GM06990 (cell line): ENCODE measurements around the gene DNASE2.

Experiments
- DNase-seq: peaks from one replicate; pipeline ENCODE4 v3.0.0-alpha.2; 2011; ENCODE audit not compliant: insufficient read length; ENCODE audit errors: extremely low read depth
- H3K27me3 ChIP-seq: replicated peaks from 2 replicates; pipeline ENCODE4 v1.6.0; 2011; ENCODE audit warnings: low read length; ENCODE audit not compliant: control insufficient read depth, insufficient read depth
- H3K36me3 ChIP-seq: 2 replicates; pipeline ENCODE4 v1.5.1; 2011; ENCODE audit warnings: low read length; ENCODE audit not compliant: control insufficient read depth, insufficient read depth
- H3K4me3 ChIP-seq: replicated peaks from 2 replicates; pipeline ENCODE4 v1.5.1; 2011; ENCODE audit warnings: low read depth, mild to moderate bottlenecking, control low read depth, low read length
- TF ChIP-seq, protein P1 (sequence below): IDR thresholded peaks from 2 replicates; pipeline ENCODE4 v1.5.1; 2011; ENCODE audit warnings: low read length, control low read depth, mild to moderate bottlenecking, inconsistent platforms; ENCODE audit not compliant: insufficient read depth, poor library complexity, severe bottlenecking

The DNASE2 gene

DNA sequence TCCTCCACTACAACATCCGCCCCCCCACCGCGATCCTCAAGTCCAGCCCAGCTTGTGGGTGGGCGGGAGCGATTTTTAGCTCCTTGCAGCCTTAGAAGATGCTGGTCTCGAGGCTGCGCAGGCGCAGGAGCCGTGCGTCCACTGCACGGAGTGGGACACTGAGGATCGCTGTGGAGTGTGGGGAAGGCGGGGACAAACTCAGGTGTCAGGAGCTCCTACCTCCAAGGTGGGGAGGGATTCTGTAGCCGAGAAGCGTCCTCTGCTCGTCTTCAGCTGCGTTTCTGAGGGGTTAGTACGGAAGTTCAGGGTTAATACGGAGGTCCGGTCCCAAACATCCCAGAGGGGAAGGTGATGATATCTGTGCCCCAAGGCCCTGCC, 46.7 kb downstream of the DNASE2 start, which contains the start of gene RTBDN:
Gene RTBDN, minus strand, starts transcription at position 14 of the 378 bp plus-strand sequence. CDS start 4,600 bp downstream, outside the sequence.
- no peaks in the 10 kb centered on the region for H3K36me3 ChIP-seq
- H3K27me3 ChIP-seq = peaks cover 2% of the 10 kb centered on the region
- TF ChIP-seq, protein P1, sequence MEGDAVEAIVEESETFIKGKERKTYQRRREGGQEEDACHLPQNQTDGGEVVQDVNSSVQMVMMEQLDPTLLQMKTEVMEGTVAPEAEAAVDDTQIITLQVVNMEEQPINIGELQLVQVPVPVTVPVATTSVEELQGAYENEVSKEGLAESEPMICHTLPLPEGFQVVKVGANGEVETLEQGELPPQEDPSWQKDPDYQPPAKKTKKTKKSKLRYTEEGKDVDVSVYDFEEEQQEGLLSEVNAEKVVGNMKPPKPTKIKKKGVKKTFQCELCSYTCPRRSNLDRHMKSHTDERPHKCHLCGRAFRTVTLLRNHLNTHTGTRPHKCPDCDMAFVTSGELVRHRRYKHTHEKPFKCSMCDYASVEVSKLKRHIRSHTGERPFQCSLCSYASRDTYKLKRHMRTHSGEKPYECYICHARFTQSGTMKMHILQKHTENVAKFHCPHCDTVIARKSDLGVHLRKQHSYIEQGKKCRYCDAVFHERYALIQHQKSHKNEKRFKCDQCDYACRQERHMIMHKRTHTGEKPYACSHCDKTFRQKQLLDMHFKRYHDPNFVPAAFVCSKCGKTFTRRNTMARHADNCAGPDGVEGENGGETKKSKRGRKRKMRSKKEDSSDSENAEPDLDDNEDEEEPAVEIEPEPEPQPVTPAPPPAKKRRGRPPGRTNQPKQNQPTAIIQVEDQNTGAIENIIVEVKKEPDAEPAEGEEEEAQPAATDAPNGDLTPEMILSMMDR = no peak
- no peak for DNase-seq
- peak within 1 kb of the TSS; percentile 56 for H3K4me3 ChIP-seq

DNA sequence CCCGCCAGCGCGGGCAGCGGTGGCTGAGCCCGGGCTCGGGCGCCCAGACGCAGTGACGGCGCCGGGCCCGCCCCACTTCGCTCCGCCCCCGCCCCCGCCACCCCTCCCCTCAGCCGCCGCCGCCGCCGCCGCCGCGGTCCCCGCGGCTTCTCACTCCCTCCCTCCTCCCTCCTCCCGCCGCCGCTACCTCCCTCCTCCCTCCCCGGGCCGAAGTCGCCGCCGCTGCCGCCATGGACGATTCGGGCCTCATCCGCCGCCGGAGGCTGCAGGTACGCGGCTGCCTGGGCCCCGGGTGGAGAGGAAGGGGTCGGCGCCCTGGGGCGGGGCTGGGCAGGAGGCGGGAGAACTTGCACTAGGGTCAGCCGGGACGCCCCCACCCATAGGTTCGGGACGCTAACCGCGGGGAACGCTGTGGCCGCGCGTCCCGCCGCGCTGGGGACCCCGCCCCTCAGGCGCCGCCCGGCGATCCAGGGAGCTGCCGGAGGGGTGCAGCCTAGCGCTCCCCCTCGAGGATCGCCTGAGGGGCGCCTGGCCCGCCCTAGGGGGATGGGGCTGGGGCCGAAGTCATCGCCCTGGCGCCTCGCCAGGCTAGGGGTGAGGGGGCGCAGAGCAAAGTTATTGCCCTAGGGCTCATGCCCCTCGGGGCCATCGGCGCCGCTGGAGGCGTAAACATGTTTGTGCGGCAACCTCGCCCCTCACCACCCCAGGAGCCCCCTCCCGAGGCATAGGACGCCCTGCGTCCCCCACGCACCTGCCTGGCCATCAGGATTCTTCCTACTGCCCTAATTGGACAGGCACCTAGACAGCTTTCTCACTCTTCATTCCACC, 47.3 kb downstream of the DNASE2 start:
- Histone ChIP-seq H3K36me3 (no peaks in the 10 kb centered on the region), H3K4me3 (peak overlapping the region; percentile 56), H3K27me3 (peaks cover 2% of the 10 kb centered on the region)
- TF ChIP-seq, protein P1 = no peak
- DNase-seq = no peak

DNA sequence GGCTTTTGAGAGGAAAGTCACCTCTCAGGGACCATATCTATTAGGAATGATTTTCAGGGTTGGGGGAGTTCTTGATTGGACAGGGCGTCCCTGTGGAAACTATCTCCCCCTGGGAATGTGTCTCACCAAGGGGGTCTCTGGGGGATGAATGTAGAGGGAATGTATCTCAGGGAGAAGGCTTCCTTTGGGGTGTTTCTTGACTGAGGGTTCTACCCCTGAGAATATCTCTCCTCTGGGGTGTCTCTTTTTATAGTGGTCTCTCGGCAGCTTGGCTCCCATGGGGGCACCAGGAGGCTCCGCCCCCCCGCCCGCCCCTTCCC, 47.9 kb downstream of the DNASE2 start:
- TF ChIP-seq, protein P1 = no peak
- no peaks in the 10 kb centered on the region for H3K36me3 ChIP-seq
- peaks cover 2% of the 10 kb centered on the region for H3K27me3 ChIP-seq
- no peak overlapping the region; the same call in 1 of the 2 replicates for H3K4me3 ChIP-seq
- no peak for DNase-seq

DNA sequence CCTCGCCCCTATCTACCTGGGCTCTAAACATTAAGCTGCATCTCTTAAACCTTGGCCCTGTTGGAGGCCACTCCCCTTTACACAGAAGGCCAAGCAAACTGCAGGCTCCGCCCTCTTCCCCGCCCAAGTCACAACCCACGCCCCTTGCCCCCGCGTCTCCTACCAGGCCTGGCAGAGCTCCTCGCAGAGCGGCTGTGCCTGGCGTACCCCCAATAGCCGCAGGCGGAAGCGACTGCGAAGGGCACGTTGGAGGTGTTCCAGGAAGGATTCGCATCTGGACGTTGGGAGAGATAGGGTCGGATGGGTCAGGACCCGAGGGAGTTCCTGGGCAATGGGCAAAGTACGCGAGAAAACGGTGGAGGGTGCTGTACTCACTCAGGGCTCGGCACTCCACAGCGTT, 52.8 kb downstream of the DNASE2 start:
- H3K27me3 ChIP-seq = no peaks in the 10 kb centered on the region; the same call in none of the 2 replicates
- no peaks in the 10 kb centered on the region for H3K36me3 ChIP-seq
- TF ChIP-seq, protein P1 = no peak
- no peak overlapping the region for H3K4me3 ChIP-seq
- DNase-seq = no peak

DNA sequence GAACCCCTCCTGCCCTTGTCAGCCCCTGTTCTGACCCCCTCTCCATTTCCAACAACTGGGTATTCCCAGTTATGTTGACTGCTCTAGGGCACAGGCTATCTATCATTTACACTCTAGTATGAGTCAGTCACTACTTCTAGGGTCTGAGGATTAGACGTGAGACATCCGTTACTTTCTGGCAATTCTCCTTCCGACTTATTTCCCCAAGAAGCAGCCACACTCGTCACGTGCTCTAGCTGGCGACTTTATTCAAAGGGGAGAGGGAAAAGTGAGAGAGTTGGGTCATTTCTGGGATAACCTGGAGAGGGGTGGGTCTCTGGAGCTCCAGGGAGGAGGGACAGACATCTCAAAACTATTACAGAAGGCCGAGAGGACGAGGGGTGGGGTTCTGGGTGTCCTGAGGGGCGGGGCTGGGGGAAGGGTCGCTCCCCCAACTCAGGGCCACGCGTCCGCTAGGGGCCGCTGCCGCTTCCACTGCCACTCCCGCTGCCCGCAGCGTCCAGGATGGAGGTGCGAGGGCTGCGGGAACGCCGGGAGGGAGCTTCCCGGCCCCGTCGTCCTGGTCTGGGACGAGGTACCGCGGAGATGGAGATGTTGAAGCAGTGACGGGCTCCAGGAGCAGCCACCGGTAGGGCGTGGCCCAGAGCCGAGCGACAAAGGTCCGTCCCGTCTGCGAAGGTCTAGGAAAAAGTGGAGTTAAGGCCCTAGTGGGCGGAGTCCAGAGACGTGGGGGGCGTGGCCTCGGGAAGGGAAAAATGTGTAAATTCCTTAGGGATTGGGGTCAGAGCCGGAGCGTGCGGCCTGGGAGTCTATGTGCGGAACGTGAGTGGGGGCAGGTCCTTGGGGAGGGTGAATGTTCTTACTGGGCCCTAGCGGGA, 55.8 kb downstream of the DNASE2 start:
- Histone ChIP-seq H3K27me3 (no peaks in the 10 kb centered on the region), H3K36me3 (no peaks in the 10 kb centered on the region), H3K4me3 (no peak overlapping the region)
- no peak for DNase-seq
- TF ChIP-seq, protein P1 = peak; percentile 34
